MM.1S (cell line): Measurements from ENCODE around the gene HES1.

Source experiments
- CTCF ChIP-seq: fragments of 300-600 bp; sonication (generic); IDR thresholded peaks from 2 replicates; pipeline ENCODE4 v1.5.1; 2016; ENCODE audit warnings: antibody characterized with exemption, low read length, mixed read lengths
- EZH2 ChIP-seq: fragments of 300-600 bp; sonication (generic); optimal IDR thresholded peaks from 2 replicates; pipeline ENCODE3; 2017; ENCODE audit warnings: low read depth, mild to moderate bottlenecking, antibody characterized with exemption, low read length, mixed read lengths

GRCh38 chr3:194174406-194174805 lies 38.5 kb downstream of the HES1 start:
- TF ChIP-seq EZH2 = no peak
- no peak for TF ChIP-seq CTCF
